K562 (cell line): ENCODE measurements around the gene CMPK1. TPM values are rescaled to one million over a fixed set of nuclear protein-coding genes. Genes with fewer than 3 reads are reported as not detected.
A peak's percentile ranks its signal among the peaks of the same experiment; 100 is the strongest.

ENCODE experiments used
- BRCA1 ChIP-seq, 2 experiments: fragments of 450-650 bp in 1 of 2; sonication (generic) in 1 of 2; formaldehyde crosslinking in 1 of 2; IDR thresholded peaks; 2 replicates each; pipeline versions ENCODE4 v1.5.0 to v1.6.1; 2017 to 2020; ENCODE audit warnings: mild to moderate bottlenecking in 1 of 2, missing genetic modification reagents in 1 of 2
- ELF4 ChIP-seq: fragments of 450-650 bp; formaldehyde crosslinking; IDR thresholded peaks from 2 replicates; pipeline ENCODE4 v1.4.0; 2022; ENCODE audit warnings: missing genetic modification characterization
- KAT8 ChIP-seq: fragments of 450-650 bp; IDR thresholded peaks from 2 replicates; pipeline ENCODE4 v1.6.1; 2016; ENCODE audit warnings: low read depth, mild to moderate bottlenecking
- MEIS2 ChIP-seq: fragments of 450-650 bp; IDR thresholded peaks from 2 replicates; pipeline ENCODE4 v1.6.1; 2014; ENCODE audit warnings: mild to moderate bottlenecking; ENCODE audit not compliant: partially characterized antibody
- NCOA4 ChIP-seq: fragments of 450-650 bp; IDR thresholded peaks from 2 replicates; pipeline ENCODE4 v1.6.1; 2018; ENCODE audit warnings: mild to moderate bottlenecking; ENCODE audit not compliant: partially characterized antibody
- NR4A1 ChIP-seq, 2 experiments: fragments of 250-450 bp in 1 of 2; fragments of 450-650 bp in 1 of 2; sonication (Bioruptor Pico) in 1 of 2; IDR thresholded peaks; 2 replicates each; pipeline versions ENCODE4 v1.4.0 to v1.6.1; 2016 to 2020; ENCODE audit warnings: mild to moderate bottlenecking in 2 of 2, missing compliant biosample characterization in 1 of 2, missing genetic modification characterization in 1 of 2, moderate library complexity in 1 of 2
- PHF8 ChIP-seq: fragments of 200-600 bp; sonication (generic); IDR thresholded peaks from 2 replicates; pipeline ENCODE4 v1.6.1; 2012; ENCODE audit warnings: mixed run types, mild to moderate bottlenecking, inconsistent platforms, low read length, moderate library complexity, borderline replicate concordance
- YBX1 ChIP-seq: fragments of 450-650 bp; IDR thresholded peaks from 2 replicates; pipeline ENCODE4 v1.7.1; 2016; ENCODE audit warnings: mild to moderate bottlenecking
- polyA plus RNA-seq, 8 experiments: library from polyadenylated mRNA; depleted of rRNA in 4 of 8; stranded (reverse) in 5 of 8; unstranded in 3 of 8; fragments of >200 nt; fragmentation: Nextera tagmentation in 2 of 8; fragmentation: Illumina TruSeq in 1 of 8; extraction: Ambion mirVana in 2 of 8; extraction: Trizol in 1 of 8; gene quantifications; 2 replicates each; pipeline versions ENCODE4 v1.2.1 to v1.2.3, GENCODE V29; 2011 to 2014; ENCODE audit warnings: inconsistent platforms in 1 of 8, missing spikeins in 1 of 8
- total RNA-seq, 7 experiments: library from RNA; depleted of rRNA in 6 of 7; stranded (reverse); fragments of >200 nt in 6 of 7; fragmentation: Illumina TruSeq in 2 of 7; extraction: Trizol in 2 of 7; gene quantifications; 2 replicates each; pipeline versions ENCODE4 v1.2.1 to v1.2.3, GENCODE V29; 2011 to 2021; ENCODE audit warnings: low replicate concordance in 1 of 7
- TF ChIP-seq, protein P1 (sequence below): fragments of 450-650 bp; IDR thresholded peaks from 2 replicates; pipeline ENCODE4 v1.6.1; 2017; ENCODE audit warnings: antibody characterized with exemption, mild to moderate bottlenecking
- TF ChIP-seq, protein P2 (sequence below): IDR thresholded peaks from 3 replicates; pipeline ENCODE4 v1.6.1; 2011; ENCODE audit warnings: borderline replicate concordance, mild to moderate bottlenecking, moderate library complexity; ENCODE audit not compliant: insufficient read length; ENCODE audit errors: extremely low read depth
- TF ChIP-seq, protein P3 (sequence below): fragments of 250-450 bp; sonication (Bioruptor Pico); IDR thresholded peaks from 2 replicates; pipeline ENCODE4 v1.4.0; 2020; ENCODE audit warnings: mild to moderate bottlenecking, moderate library complexity
- TF ChIP-seq, protein P4 (sequence below): fragments of 250-450 bp; sonication (Bioruptor Pico); IDR thresholded peaks from 2 replicates; pipeline ENCODE4 v1.8.0; 2022; ENCODE audit warnings: inconsistent platforms
- TF ChIP-seq, protein P5 (sequence below): fragments of 450-650 bp; conservative IDR thresholded peaks from 2 replicates; pipeline ENCODE4 v1.6.1; 2016; ENCODE audit warnings: missing genetic modification characterization, low read depth, mild to moderate bottlenecking, control low read depth, missing compliant biosample characterization

CMPK1 gene
- total and polyA plus RNA-seq, 9 of the 15 experiments (the other 6 are each of a cell fraction or from before 2014, with no cell fraction given) = 54.5 to 197 (median 116) TPM

DNA sequence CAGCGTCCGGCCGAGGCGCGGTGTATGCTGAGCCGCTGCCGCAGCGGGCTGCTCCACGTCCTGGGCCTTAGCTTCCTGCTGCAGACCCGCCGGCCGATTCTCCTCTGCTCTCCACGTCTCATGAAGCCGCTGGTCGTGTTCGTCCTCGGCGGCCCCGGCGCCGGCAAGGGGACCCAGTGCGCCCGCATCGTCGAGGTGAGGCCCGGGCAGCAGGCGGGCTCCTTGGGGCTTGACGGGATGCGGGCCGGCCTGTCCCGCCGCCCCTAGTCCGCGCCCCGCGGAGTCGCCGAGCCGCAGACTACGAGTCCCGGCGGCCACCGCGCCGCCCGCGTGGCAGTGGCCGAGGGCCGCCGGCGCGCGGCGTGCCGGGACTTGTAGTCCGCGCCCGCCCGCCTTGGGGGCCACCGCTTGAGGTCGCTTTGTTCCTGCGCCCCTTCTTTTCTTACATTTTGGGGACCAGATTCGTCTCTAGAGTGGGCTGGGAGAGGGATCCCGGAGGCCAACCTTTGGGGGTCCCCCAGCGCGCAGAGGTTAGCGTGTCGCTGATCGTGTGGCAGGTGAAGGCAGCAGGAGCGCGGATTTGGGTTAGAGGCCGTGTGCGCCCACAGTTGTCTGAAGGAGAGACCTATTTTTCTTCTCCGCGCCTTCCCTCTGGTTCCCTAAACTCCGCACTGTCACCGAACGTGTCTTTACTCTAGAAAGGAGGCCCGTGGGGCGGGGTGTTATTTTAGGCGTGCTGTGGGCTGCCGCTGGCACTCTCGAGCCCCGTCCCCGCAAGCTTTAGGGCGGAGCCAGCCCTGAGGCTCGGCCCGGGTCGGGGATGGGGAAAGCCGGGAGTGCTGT, 553 bp downstream of the CMPK1 start (continued):
- TF ChIP-seq, protein P1, sequence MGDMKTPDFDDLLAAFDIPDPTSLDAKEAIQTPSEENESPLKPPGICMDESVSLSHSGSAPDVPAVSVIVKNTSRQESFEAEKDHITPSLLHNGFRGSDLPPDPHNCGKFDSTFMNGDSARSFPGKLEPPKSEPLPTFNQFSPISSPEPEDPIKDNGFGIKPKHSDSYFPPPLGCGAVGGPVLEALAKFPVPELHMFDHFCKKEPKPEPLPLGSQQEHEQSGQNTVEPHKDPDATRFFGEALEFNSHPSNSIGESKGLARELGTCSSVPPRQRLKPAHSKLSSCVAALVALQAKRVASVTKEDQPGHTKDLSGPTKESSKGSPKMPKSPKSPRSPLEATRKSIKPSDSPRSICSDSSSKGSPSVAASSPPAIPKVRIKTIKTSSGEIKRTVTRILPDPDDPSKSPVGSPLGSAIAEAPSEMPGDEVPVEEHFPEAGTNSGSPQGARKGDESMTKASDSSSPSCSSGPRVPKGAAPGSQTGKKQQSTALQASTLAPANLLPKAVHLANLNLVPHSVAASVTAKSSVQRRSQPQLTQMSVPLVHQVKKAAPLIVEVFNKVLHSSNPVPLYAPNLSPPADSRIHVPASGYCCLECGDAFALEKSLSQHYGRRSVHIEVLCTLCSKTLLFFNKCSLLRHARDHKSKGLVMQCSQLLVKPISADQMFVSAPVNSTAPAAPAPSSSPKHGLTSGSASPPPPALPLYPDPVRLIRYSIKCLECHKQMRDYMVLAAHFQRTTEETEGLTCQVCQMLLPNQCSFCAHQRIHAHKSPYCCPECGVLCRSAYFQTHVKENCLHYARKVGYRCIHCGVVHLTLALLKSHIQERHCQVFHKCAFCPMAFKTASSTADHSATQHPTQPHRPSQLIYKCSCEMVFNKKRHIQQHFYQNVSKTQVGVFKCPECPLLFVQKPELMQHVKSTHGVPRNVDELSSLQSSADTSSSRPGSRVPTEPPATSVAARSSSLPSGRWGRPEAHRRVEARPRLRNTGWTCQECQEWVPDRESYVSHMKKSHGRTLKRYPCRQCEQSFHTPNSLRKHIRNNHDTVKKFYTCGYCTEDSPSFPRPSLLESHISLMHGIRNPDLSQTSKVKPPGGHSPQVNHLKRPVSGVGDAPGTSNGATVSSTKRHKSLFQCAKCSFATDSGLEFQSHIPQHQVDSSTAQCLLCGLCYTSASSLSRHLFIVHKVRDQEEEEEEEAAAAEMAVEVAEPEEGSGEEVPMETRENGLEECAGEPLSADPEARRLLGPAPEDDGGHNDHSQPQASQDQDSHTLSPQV = peak; percentile 67; the same call in 1 of the 2 replicates
- TF ChIP-seq, protein P2, sequence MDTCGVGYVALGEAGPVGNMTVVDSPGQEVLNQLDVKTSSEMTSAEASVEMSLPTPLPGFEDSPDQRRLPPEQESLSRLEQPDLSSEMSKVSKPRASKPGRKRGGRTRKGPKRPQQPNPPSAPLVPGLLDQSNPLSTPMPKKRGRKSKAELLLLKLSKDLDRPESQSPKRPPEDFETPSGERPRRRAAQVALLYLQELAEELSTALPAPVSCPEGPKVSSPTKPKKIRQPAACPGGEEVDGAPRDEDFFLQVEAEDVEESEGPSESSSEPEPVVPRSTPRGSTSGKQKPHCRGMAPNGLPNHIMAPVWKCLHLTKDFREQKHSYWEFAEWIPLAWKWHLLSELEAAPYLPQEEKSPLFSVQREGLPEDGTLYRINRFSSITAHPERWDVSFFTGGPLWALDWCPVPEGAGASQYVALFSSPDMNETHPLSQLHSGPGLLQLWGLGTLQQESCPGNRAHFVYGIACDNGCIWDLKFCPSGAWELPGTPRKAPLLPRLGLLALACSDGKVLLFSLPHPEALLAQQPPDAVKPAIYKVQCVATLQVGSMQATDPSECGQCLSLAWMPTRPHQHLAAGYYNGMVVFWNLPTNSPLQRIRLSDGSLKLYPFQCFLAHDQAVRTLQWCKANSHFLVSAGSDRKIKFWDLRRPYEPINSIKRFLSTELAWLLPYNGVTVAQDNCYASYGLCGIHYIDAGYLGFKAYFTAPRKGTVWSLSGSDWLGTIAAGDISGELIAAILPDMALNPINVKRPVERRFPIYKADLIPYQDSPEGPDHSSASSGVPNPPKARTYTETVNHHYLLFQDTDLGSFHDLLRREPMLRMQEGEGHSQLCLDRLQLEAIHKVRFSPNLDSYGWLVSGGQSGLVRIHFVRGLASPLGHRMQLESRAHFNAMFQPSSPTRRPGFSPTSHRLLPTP = no peak
- no peak for TF ChIP-seq NR4A1 (CRISPR knock-in tag; IDR thresholded peaks at IDR 0.05)
- TF ChIP-seq NR4A1 (tag; IDR thresholded peaks at IDR 0.05) = peak; percentile 31; the same call in 1 of the 2 replicates
- TF ChIP-seq, protein P3, sequence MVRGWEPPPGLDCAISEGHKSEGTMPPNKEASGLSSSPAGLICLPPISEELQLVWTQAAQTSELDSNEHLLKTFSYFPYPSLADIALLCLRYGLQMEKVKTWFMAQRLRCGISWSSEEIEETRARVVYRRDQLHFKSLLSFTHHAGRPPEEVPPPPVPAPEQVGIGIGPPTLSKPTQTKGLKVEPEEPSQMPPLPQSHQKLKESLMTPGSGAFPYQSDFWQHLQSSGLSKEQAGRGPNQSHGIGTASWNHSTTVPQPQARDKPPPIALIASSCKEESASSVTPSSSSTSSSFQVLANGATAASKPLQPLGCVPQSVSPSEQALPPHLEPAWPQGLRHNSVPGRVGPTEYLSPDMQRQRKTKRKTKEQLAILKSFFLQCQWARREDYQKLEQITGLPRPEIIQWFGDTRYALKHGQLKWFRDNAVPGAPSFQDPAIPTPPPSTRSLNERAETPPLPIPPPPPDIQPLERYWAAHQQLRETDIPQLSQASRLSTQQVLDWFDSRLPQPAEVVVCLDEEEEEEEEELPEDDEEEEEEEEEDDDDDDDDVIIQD (CRISPR knock-in tag) = no peak
- TF ChIP-seq YBX1 = no peak
- TF ChIP-seq, protein P4, sequence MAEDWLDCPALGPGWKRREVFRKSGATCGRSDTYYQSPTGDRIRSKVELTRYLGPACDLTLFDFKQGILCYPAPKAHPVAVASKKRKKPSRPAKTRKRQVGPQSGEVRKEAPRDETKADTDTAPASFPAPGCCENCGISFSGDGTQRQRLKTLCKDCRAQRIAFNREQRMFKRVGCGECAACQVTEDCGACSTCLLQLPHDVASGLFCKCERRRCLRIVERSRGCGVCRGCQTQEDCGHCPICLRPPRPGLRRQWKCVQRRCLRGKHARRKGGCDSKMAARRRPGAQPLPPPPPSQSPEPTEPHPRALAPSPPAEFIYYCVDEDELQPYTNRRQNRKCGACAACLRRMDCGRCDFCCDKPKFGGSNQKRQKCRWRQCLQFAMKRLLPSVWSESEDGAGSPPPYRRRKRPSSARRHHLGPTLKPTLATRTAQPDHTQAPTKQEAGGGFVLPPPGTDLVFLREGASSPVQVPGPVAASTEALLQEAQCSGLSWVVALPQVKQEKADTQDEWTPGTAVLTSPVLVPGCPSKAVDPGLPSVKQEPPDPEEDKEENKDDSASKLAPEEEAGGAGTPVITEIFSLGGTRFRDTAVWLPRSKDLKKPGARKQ (CRISPR knock-in tag) = no peak
- TF ChIP-seq, protein P5, sequence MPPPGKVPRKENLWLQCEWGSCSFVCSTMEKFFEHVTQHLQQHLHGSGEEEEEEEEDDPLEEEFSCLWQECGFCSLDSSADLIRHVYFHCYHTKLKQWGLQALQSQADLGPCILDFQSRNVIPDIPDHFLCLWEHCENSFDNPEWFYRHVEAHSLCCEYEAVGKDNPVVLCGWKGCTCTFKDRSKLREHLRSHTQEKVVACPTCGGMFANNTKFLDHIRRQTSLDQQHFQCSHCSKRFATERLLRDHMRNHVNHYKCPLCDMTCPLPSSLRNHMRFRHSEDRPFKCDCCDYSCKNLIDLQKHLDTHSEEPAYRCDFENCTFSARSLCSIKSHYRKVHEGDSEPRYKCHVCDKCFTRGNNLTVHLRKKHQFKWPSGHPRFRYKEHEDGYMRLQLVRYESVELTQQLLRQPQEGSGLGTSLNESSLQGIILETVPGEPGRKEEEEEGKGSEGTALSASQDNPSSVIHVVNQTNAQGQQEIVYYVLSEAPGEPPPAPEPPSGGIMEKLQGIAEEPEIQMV (tag) = no peak
- no peak for TF ChIP-seq KAT8
- peak; percentile 76; the same call in 1 of the 2 replicates for TF ChIP-seq PHF8
- no peak for TF ChIP-seq ELF4
- no peak for TF ChIP-seq MEIS2
- TF ChIP-seq NCOA4 = no peak
- no peak for TF ChIP-seq BRCA1 (IDR thresholded peaks at IDR 0.05)
- TF ChIP-seq BRCA1 (CRISPR knock-in tag; IDR thresholded peaks at IDR 0.05) = no peak
